Immature natural killer cell (primary cell): ENCODE results near the gene GRK5. TPM values are rescaled to one million over a fixed set of nuclear protein-coding genes. Genes with fewer than 3 reads are reported as not detected.

Experiments used
- DNase-seq, 3 donors: peaks; one replicate each; pipeline ENCODE4 v3.0.0; 2022; ENCODE audit warnings: mixed read lengths in 1 of 3
- H3K27ac Mint-ChIP-seq, 6 donors: one replicate each; pipeline ENCODE4 v1.8.0; 2020; ENCODE audit warnings: mixed read lengths in 6 of 6, mild to moderate bottlenecking in 5 of 6, inconsistent platforms in 4 of 6, moderate library complexity in 3 of 6
- H3K27me3 Mint-ChIP-seq, 3 donors: one replicate each; pipeline ENCODE4 v1.8.0; 2020 to 2021; ENCODE audit warnings: low read depth in 3 of 3, mild to moderate bottlenecking in 3 of 3, mixed read lengths in 3 of 3, moderate library complexity in 3 of 3, inconsistent platforms in 1 of 3
- H3K36me3 Mint-ChIP-seq, 3 donors: one replicate each; pipeline ENCODE4 v1.8.0; 2020; ENCODE audit warnings: mixed read lengths in 3 of 3, inconsistent platforms in 2 of 3, mild to moderate bottlenecking in 2 of 3
- H3K4me1 Mint-ChIP-seq, 2 donors: one replicate each; pipeline ENCODE4 v1.8.0; 2020; ENCODE audit warnings: inconsistent platforms in 2 of 2, mild to moderate bottlenecking in 2 of 2, mixed read lengths in 2 of 2, moderate library complexity in 1 of 2
- H3K4me3 Mint-ChIP-seq, 5 donors: one replicate each; pipeline ENCODE4 v1.8.0; 2020; ENCODE audit warnings: mild to moderate bottlenecking in 5 of 5, mixed read lengths in 5 of 5, inconsistent platforms in 3 of 5, moderate library complexity in 3 of 5
- H3K9me3 Mint-ChIP-seq, 6 donors: one replicate each; pipeline ENCODE4 v1.8.0; 2020; ENCODE audit warnings: mild to moderate bottlenecking in 6 of 6, mixed read lengths in 6 of 6, inconsistent platforms in 4 of 6, moderate library complexity in 3 of 6
- polyA plus RNA-seq, 3 donors: library from polyadenylated mRNA; unstranded; fragments of 300-500 nt; fragmentation: Illumina TruSeq; gene quantifications; one replicate each; pipeline ENCODE4 v1.2.3, GENCODE V29; 2021

The GRK5 gene
- polyA plus RNA-seq, 3 donors from 2014 or later: 2.1 to 12.4 (median 3.3) TPM

- no peak for DNase-seq
- Mint-ChIP-seq H3K27ac (no peak overlapping the region), H3K36me3 (peaks cover 13 to 20% (median 18%) of the 10 kb centered on the region in 3 donors), H3K4me1 (peaks cover 46 to 47% of the 10 kb centered on the region in 2 donors), H3K27me3 (peaks cover under 1 to 8% (median 2%) of the 10 kb centered on the region in 3 donors), H3K9me3 (peaks cover 0 to 6% (median 0%) of the 10 kb centered on the region in 6 donors), H3K4me3 (no peak overlapping the region)
Measured at GRCh38 chr10:119346095-119346832, 138.9 kb downstream of the GRK5 start.

- peaks cover 16 to 27% (median 23%) of the 10 kb centered on the region in 3 donors for H3K36me3 Mint-ChIP-seq
- no peak overlapping the region for H3K4me3 Mint-ChIP-seq
- H3K27me3 Mint-ChIP-seq: peaks cover 0 to 6% (median 2%) of the 10 kb centered on the region in 3 donors
- no peak for DNase-seq
- H3K27ac Mint-ChIP-seq: no peak overlapping the region
- H3K4me1 Mint-ChIP-seq: peaks cover 36% of the 10 kb centered on the region in 2 donors
- peaks cover 0 to 12% (median 3%) of the 10 kb centered on the region in 6 donors for H3K9me3 Mint-ChIP-seq
Measured at GRCh38 chr10:119347181-119347974, 140.0 kb downstream of the GRK5 start.

GRCh38 chr10:119348106-119348505 lies 140.7 kb downstream of the GRK5 start:
- Mint-ChIP-seq H3K27ac (no peak overlapping the region), H3K9me3 (peaks cover 0 to 12% (median 3%) of the 10 kb centered on the region in 6 donors), H3K36me3 (peaks cover 20 to 29% (median 27%) of the 10 kb centered on the region in 3 donors), H3K4me1 (peaks cover 29 to 31% of the 10 kb centered on the region in 2 donors), H3K27me3 (peaks cover 0 to 4% (median 2%) of the 10 kb centered on the region in 3 donors), H3K4me3 (no peak overlapping the region)
- DNase-seq: no peak

GRCh38 chr10:119348516-119349240 lies 141.3 kb downstream of the GRK5 start:
- H3K4me1 Mint-ChIP-seq: peaks cover 24 to 27% of the 10 kb centered on the region in 2 donors
- peaks cover 21 to 29% (median 28%) of the 10 kb centered on the region in 3 donors for H3K36me3 Mint-ChIP-seq
- H3K4me3 Mint-ChIP-seq: no peak overlapping the region

GRCh38 chr10:119349341-119349740 lies 142.0 kb downstream of the GRK5 start:
- Mint-ChIP-seq H3K36me3 (peaks cover 21 to 29% (median 28%) of the 10 kb centered on the region in 3 donors), H3K9me3 (peaks cover 0 to 12% (median 3%) of the 10 kb centered on the region in 6 donors), H3K4me1 (peaks cover 17 to 23% of the 10 kb centered on the region in 2 donors), H3K27ac (peak overlapping the region in 1 of 6 donors; percentile 50), H3K4me3 (no peak overlapping the region), H3K27me3 (peaks cover 0 to 2% (median 0%) of the 10 kb centered on the region in 3 donors)
- DNase-seq: no peak

More at GRCh38 chr10:119348516-119349240, 141.3 kb downstream of the GRK5 start:
- H3K9me3 Mint-ChIP-seq: peaks cover 0 to 12% (median 3%) of the 10 kb centered on the region in 6 donors
- no peak for DNase-seq
- H3K27me3 Mint-ChIP-seq: peaks cover 0 to 3% (median 0%) of the 10 kb centered on the region in 3 donors
- H3K27ac Mint-ChIP-seq: no peak overlapping the region

GRCh38 chr10:119349937-119350501 lies 142.6 kb downstream of the GRK5 start:
- no peak for DNase-seq
- Mint-ChIP-seq H3K9me3 (peaks cover 0 to 12% (median 3%) of the 10 kb centered on the region in 6 donors), H3K36me3 (peaks cover 21 to 29% (median 28%) of the 10 kb centered on the region in 3 donors), H3K4me1 (peaks cover 13 to 17% of the 10 kb centered on the region in 2 donors), H3K27ac (peak overlapping the region in 1 of 6 donors; percentile 50), H3K4me3 (no peak overlapping the region), H3K27me3 (peaks cover 0 to 2% (median 0%) of the 10 kb centered on the region in 3 donors)

GRCh38 chr10:119350502-119351097 lies 143.2 kb downstream of the GRK5 start:
- no peak for DNase-seq
- H3K27me3 Mint-ChIP-seq: no peaks in the 10 kb centered on the region
- peaks cover 7 to 11% of the 10 kb centered on the region in 2 donors for H3K4me1 Mint-ChIP-seq
- peaks cover 17 to 25% (median 24%) of the 10 kb centered on the region in 3 donors for H3K36me3 Mint-ChIP-seq
- no peak overlapping the region for H3K27ac Mint-ChIP-seq
- H3K4me3 Mint-ChIP-seq: no peak overlapping the region
- peaks cover 0 to 13% (median 3%) of the 10 kb centered on the region in 6 donors for H3K9me3 Mint-ChIP-seq

GRCh38 chr10:119351189-119351588 lies 143.8 kb downstream of the GRK5 start:
- DNase-seq: no peak
- Mint-ChIP-seq H3K27me3 (no peaks in the 10 kb centered on the region), H3K4me1 (peaks cover 5 to 9% of the 10 kb centered on the region in 2 donors), H3K36me3 (peaks cover 23 to 31% (median 30%) of the 10 kb centered on the region in 3 donors), H3K9me3 (peaks cover 3 to 19% (median 8%) of the 10 kb centered on the region in 6 donors), H3K27ac (no peak overlapping the region), H3K4me3 (no peak overlapping the region)

GRCh38 chr10:119352042-119352441 lies 144.7 kb downstream of the GRK5 start:
- Mint-ChIP-seq H3K27ac (no peak overlapping the region), H3K27me3 (no peaks in the 10 kb centered on the region), H3K9me3 (peaks cover 3 to 25% (median 12%) of the 10 kb centered on the region in 6 donors), H3K36me3 (peaks cover 31 to 39% (median 38%) of the 10 kb centered on the region in 3 donors), H3K4me1 (peaks cover 5 to 9% of the 10 kb centered on the region in 2 donors), H3K4me3 (no peak overlapping the region)
- DNase-seq: no peak

GRCh38 chr10:119352807-119353206 lies 145.4 kb downstream of the GRK5 start:
- Mint-ChIP-seq H3K4me1 (peaks cover 5 to 9% of the 10 kb centered on the region in 2 donors), H3K36me3 (peaks cover 33 to 40% (median 35%) of the 10 kb centered on the region in 3 donors), H3K27ac (no peak overlapping the region), H3K4me3 (no peak overlapping the region), H3K27me3 (no peaks in the 10 kb centered on the region), H3K9me3 (peaks cover 3 to 25% (median 12%) of the 10 kb centered on the region in 6 donors)
- no peak for DNase-seq

GRCh38 chr10:119353421-119353820 lies 146.1 kb downstream of the GRK5 start:
- Mint-ChIP-seq H3K4me1 (peaks cover 5 to 7% of the 10 kb centered on the region in 2 donors), H3K4me3 (no peak overlapping the region), H3K36me3 (peaks cover 33 to 40% (median 35%) of the 10 kb centered on the region in 3 donors), H3K9me3 (peaks cover 3 to 25% (median 12%) of the 10 kb centered on the region in 6 donors), H3K27ac (no peak overlapping the region), H3K27me3 (no peaks in the 10 kb centered on the region)
- DNase-seq: no peak

- peaks cover 7 to 16% of the 10 kb centered on the region in 2 donors for H3K4me1 Mint-ChIP-seq
- H3K27ac Mint-ChIP-seq: no peak overlapping the region
- H3K27me3 Mint-ChIP-seq: peaks cover 0 to 3% (median 0%) of the 10 kb centered on the region in 3 donors
- H3K4me3 Mint-ChIP-seq: no peak overlapping the region
- no peak for DNase-seq
- H3K9me3 Mint-ChIP-seq: peaks cover 3 to 23% (median 12%) of the 10 kb centered on the region in 6 donors
- H3K36me3 Mint-ChIP-seq: peaks cover 26 to 33% (median 27%) of the 10 kb centered on the region in 3 donors
Measured at GRCh38 chr10:119355930-119356329, 148.6 kb downstream of the GRK5 start.
